C4-2B (cell line): ENCODE results near the gene AP3S1.

Source experiments
- CTCF ChIP-seq: fragments of 450-650 bp; conservative IDR thresholded peaks from 2 replicates; pipeline ENCODE4 v1.5.1; 2017; ENCODE audit warnings: mild to moderate bottlenecking
- ZFX ChIP-seq: fragments of 450-650 bp; IDR thresholded peaks from 2 replicates; pipeline ENCODE4 v1.6.1; 2017

- TF ChIP-seq CTCF (no peak), ZFX (no peak)
Observed at GRCh38 chr5:115818821-115819220, 22.9 kb upstream of the AP3S1 start.
